Muscle of back (tissue), 11 donors: ENCODE data around the gene AGT. TPM values are rescaled to one million over a fixed set of nuclear protein-coding genes. Genes with fewer than 3 reads are reported as not detected.
A peak's percentile ranks its signal among the peaks of the same experiment; 100 is the strongest.
"Not testable (repeated sequence)": the region's sequence is repeated elsewhere in the genome, so short reads cannot be mapped to it uniquely, and the experiment has no call there.

Source experiments
- DNase-seq, 3 donors: peaks; one replicate each; pipeline versions ENCODE4 v3.0.0 to v3.0.0-alpha.2; 2013
- polyA plus RNA-seq, 10 donors: library from polyadenylated mRNA; unstranded; fragments of 120-200 nt; gene quantifications; one replicate each; pipeline ENCODE4 v1.2.1, GENCODE V29; 2013; ENCODE audit not compliant: insufficient read length in 10 of 10

Gene AGT
- polyA plus RNA-seq, 10 donors: 3.3 to 22.0 (median 12.9) TPM

- DNase-seq: no peak
Observed at GRCh38 chr1:230746617-230747016, 32.7 kb upstream of the AGT start.

- DNase-seq: no peak
Observed at GRCh38 chr1:230745071-230745470, 31.1 kb upstream of the AGT start.

- no peak for DNase-seq
Observed at GRCh38 chr1:230744382-230744781, 30.5 kb upstream of the AGT start.

- DNase-seq: no peak
Observed at GRCh38 chr1:230743899-230744298, 30.0 kb upstream of the AGT start.

GRCh38 chr1:230739564-230740290 lies 25.8 kb upstream of the AGT start:
- DNase-seq: no peak

GRCh38 chr1:230737622-230738262 lies 23.8 kb upstream of the AGT start:
- no peak for DNase-seq

GRCh38 chr1:230735447-230735846 lies 21.5 kb upstream of the AGT start:
- no peak for DNase-seq

- peak; percentile 41 to 65 (median 52) for DNase-seq
Observed at GRCh38 chr1:230730977-230731376, 17.1 kb upstream of the AGT start.

GRCh38 chr1:230728710-230729392 lies 14.9 kb upstream of the AGT start:
- peak in 2 of 3 donors; percentile 47 to 75 for DNase-seq

- peak in 2 of 3 donors; percentile 21 to 39 for DNase-seq
Observed at GRCh38 chr1:230725256-230726012, 11.5 kb upstream of the AGT start.

- DNase-seq: not testable (repeated sequence)
Observed at GRCh38 chr1:230721849-230722522, 8.1 kb upstream of the AGT start.

GRCh38 chr1:230717251-230717650 lies 3.3 kb upstream of the AGT start:
- no peak for DNase-seq

GRCh38 chr1:230716453-230716852 lies 2.5 kb upstream of the AGT start:
- DNase-seq: not testable (repeated sequence)

- DNase-seq: no peak
Observed at GRCh38 chr1:230715510-230715909, 1.6 kb upstream of the AGT start.

- no peak for DNase-seq
Observed at GRCh38 chr1:230713547-230713914, 391 bp downstream of the AGT start.

- no peak for DNase-seq
Observed at GRCh38 chr1:230713138-230713537, 784 bp downstream of the AGT start.

GRCh38 chr1:230712470-230712942 lies 1.4 kb downstream of the AGT start:
- no peak for DNase-seq

- DNase-seq: no peak
Observed at GRCh38 chr1:230711245-230711644, 2.7 kb downstream of the AGT start.

- no peak for DNase-seq
Observed at GRCh38 chr1:230710543-230710904, 3.4 kb downstream of the AGT start.

GRCh38 chr1:230709619-230710542 lies 4.0 kb downstream of the AGT start:
- no peak for DNase-seq
